Body of pancreas (tissue), 4 donors: ENCODE data around the gene TTLL10. TPM values are rescaled to one million over a fixed set of nuclear protein-coding genes. Genes with fewer than 3 reads are reported as not detected.

Source experiments
- ATAC-seq: fragments of 150-250 bp; one replicate; pipeline ENCODE4 v1.9.1; 2016
- DNase-seq, 4 donors: peaks; one replicate each; pipeline ENCODE4 v3.0.0-alpha.2; 2019
- H3K27ac ChIP-seq, 4 donors: fragments of 200-600 bp; sonication (generic); 1 replicate in 3 of 4; 2 replicates in 1 of 4; pipeline versions ENCODE4 v1.5.1 to v1.6.1; 2016 to 2019; ENCODE audit warnings: mild to moderate bottlenecking in 1 of 4, mixed read lengths in 1 of 4, moderate library complexity in 1 of 4
- H3K27me3 ChIP-seq, 2 donors: fragments of 200-600 bp; sonication (generic); one replicate each; pipeline ENCODE4 v1.6.0; 2016; ENCODE audit warnings: mild to moderate bottlenecking in 1 of 2
- H3K36me3 ChIP-seq, 2 donors: fragments of 200-600 bp; sonication (generic); replicated peaks in 1 of 2; 2 replicates each; pipeline ENCODE4 v1.5.1; 2016; ENCODE audit warnings: low read depth in 2 of 2; ENCODE audit not compliant: insufficient read depth in 1 of 2
- H3K4me1 ChIP-seq: fragments of 200-600 bp; sonication (generic); one replicate; pipeline ENCODE4 v1.6.0; 2016
- H3K4me3 ChIP-seq, 2 donors: fragments of 200-600 bp; sonication (generic); 1 replicate in 1 of 2; 2 replicates in 1 of 2; pipeline ENCODE4 v1.5.1; 2016 to 2019
- H3K9me3 ChIP-seq, 3 donors: fragments of 200-600 bp; sonication (generic); 1 replicate in 2 of 3; 2 replicates in 1 of 3; pipeline ENCODE4 v1.5.1; 2016
- POLR2A ChIP-seq, 3 donors: fragments of 450-650 bp; IDR thresholded peaks; one replicate each; pipeline ENCODE4 v1.6.1; 2016; ENCODE audit warnings: antibody characterized with exemption in 3 of 3, mild to moderate bottlenecking in 2 of 3
- WGBS, 2 donors: methylation state at CpG; one replicate each; pipeline ENCODE4 v1.1.5; 2017; 5-methylcytosine and 5-hydroxymethylcytosine counted together
- intact Hi-C: fragments of 100-400 bp; cut with DNase I; formaldehyde crosslinking; loops from one replicate; pipeline ENCODE4 v1.15.1; 2023
- total RNA-seq, 2 donors: library from RNA; depleted of rRNA; stranded (reverse); fragments of >200 nt; gene quantifications; one replicate each; pipeline ENCODE4 v1.1.0, GENCODE V29; 2016
- TF ChIP-seq, protein P1 (sequence below), 7 experiments: fragments of 450-650 bp in 4 of 7; fragments of 200-600 bp in 3 of 7; sonication (generic) in 3 of 7; IDR thresholded peaks; one replicate each; pipeline ENCODE4 v1.5.1; 2016 to 2019; ENCODE audit warnings: antibody characterized with exemption in 7 of 7

TTLL10 gene
- total RNA-seq, 2 donors from 2014 or later = 0.66 to 0.78 TPM

DNA sequence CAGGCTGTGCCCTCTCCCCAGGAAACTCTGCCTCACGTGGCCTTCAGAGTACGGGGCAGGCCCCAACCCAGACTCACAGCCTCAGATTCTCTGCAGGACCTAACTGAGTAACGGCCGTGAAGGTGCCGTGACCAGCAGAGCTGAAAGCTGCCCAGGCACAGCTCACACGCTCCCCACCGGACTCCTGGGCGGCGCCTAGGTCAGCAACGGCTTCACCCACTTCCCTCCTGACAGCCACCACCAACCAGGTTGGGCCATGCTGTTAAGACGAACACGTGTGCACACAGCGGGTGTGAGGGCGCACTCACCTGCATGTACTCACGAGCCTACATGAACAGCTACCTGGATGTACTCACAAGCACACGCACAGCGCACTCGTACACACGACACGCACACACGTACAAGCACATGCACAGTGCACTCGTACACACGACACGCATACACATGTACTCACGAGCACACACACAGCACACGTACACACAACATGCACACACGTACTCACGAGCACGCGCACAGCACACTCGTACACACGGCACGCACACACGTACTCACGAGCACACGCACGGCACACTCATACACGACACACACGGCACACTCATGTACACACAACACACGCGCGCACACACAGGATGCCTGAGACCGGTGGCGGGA, 49.0 kb downstream of the TTLL10 start:
- intact Hi-C loops = no loop called here
- Histone ChIP-seq H3K27me3 (no peaks in the 10 kb centered on the region), H3K36me3 (peaks cover 15 to 25% of the 10 kb centered on the region in 2 donors), H3K4me3 (no peak overlapping the region), H3K4me1 (no peaks in the 10 kb centered on the region), H3K27ac (no peak overlapping the region), H3K9me3 (no peaks in the 10 kb centered on the region)
- DNase-seq (no peak), ATAC-seq (no peak)
- 93 to 96% methylated on average over 36 to 44 of the region's 44 CpGs for WGBS, 2 donors
- TF ChIP-seq, protein P1, sequence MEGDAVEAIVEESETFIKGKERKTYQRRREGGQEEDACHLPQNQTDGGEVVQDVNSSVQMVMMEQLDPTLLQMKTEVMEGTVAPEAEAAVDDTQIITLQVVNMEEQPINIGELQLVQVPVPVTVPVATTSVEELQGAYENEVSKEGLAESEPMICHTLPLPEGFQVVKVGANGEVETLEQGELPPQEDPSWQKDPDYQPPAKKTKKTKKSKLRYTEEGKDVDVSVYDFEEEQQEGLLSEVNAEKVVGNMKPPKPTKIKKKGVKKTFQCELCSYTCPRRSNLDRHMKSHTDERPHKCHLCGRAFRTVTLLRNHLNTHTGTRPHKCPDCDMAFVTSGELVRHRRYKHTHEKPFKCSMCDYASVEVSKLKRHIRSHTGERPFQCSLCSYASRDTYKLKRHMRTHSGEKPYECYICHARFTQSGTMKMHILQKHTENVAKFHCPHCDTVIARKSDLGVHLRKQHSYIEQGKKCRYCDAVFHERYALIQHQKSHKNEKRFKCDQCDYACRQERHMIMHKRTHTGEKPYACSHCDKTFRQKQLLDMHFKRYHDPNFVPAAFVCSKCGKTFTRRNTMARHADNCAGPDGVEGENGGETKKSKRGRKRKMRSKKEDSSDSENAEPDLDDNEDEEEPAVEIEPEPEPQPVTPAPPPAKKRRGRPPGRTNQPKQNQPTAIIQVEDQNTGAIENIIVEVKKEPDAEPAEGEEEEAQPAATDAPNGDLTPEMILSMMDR (IDR thresholded peaks at IDR 0.05) = no peak
- no peak for TF ChIP-seq POLR2A (IDR thresholded peaks at IDR 0.05)

DNA sequence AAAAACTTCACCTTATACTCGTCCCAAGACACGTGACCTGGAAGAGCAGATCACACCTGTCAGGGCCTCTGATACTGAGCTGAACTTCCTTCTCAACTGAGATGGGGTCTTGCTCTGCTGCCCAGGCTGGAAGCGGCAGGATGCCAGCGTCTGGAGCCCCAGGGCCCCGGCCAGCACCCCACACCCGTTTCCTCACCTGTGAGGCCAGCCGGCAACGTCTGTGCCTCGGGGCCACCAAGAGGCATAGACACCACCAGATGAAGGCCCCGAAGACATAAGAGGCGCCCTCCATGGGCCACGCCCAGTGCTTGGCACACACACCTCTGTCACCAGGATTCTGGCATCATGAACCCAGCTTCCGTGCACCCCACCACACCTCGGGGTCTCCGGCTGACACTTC, 49.6 kb downstream of the TTLL10 start:
- intact Hi-C loops = no loop called here
- no peaks in the 10 kb centered on the region for H3K4me1 ChIP-seq
- no peak for TF ChIP-seq POLR2A (IDR thresholded peaks at IDR 0.05)
- TF ChIP-seq, protein P1 (IDR thresholded peaks at IDR 0.05) = no peak
- DNase-seq (no peak), ATAC-seq (no peak)
- no peaks in the 10 kb centered on the region for H3K9me3 ChIP-seq
- H3K27ac ChIP-seq = no peak overlapping the region
- no peak overlapping the region for H3K4me3 ChIP-seq
- peaks cover 20 to 29% of the 10 kb centered on the region in 2 donors for H3K36me3 ChIP-seq
- no peaks in the 10 kb centered on the region for H3K27me3 ChIP-seq
- 95 to 100% methylated on average over 4 to 15 of the region's 15 CpGs for WGBS, 2 donors

DNA sequence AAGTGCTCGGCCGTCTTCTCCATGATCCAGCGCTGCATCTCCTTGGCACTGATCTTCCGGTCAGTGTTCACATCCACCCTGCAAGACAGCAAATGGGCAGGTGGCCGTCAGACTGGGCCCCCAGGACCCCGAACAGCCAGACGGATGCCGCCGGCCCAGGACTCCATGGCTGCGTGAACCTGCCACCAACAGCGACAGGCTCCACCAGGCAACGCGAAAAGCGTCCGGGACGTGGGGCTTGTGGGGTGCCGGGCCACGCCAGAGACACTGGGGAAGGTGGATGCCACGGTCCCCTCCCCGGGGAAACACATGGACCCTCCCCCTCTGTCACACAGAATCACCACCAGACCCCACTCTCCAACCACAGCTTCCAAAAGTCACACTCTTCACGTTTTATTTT, 50.2 kb downstream of the TTLL10 start:
- TF ChIP-seq, protein P1 (IDR thresholded peaks at IDR 0.05) = no peak
- no peak for TF ChIP-seq POLR2A (IDR thresholded peaks at IDR 0.05)
- intact Hi-C loops = no loop called here
- Histone ChIP-seq H3K4me1 (no peaks in the 10 kb centered on the region), H3K4me3 (no peak overlapping the region), H3K36me3 (peaks cover 20 to 31% of the 10 kb centered on the region in 2 donors), H3K9me3 (no peaks in the 10 kb centered on the region), H3K27ac (no peak overlapping the region), H3K27me3 (no peaks in the 10 kb centered on the region)
- ATAC-seq = no peak
- DNase-seq = no peak
- 90 to 93% methylated on average over 11 to 21 of the region's 21 CpGs for whole genome bisulfite sequencing, 2 donors

DNA sequence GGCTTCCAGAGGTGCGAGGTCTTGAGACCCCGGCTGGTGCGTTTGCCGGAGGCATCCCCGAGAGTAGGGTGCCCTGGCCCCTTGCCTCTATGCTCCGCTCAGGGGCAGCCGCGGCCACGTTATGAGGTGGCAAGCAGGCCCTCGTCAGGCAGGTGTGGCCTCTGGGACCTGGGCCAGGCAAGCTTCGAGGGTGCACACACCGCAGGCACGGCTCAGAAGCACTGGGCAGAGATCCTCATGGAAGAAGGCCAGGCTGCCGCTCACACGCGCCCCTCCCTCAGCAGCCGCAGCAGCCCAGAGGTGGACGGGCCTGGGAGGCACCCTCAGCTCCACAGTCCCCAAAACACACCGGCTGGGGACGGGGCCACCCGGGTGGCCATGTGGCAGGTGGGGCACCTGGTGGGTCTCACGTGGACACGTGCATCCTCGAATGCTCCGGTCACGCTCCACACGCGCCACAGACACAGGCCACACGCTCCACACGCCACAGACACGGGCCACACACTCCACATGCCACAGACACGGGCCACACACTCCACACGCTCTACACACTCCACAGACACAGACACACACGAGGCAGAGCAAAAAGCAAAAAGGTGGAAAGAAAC, 51.7 kb downstream of the TTLL10 start:
- no peak overlapping the region for H3K4me3 ChIP-seq
- H3K27me3 ChIP-seq = no peaks in the 10 kb centered on the region
- no peaks in the 10 kb centered on the region for H3K9me3 ChIP-seq
- H3K4me1 ChIP-seq = peaks cover 12% of the 10 kb centered on the region
- no peak for ATAC-seq
- H3K27ac ChIP-seq = no peak overlapping the region
- H3K36me3 ChIP-seq = peaks cover 20 to 31% of the 10 kb centered on the region in 2 donors
- intact Hi-C loops = loop anchor here (5.0 kb wide), 1 partner anchor 108 kb away; the partner anchor contains the start of gene C1orf159
- WGBS, 2 donors = 84 to 96% methylated on average over 16 to 34 of the region's 34 CpGs
- TF ChIP-seq POLR2A (IDR thresholded peaks at IDR 0.05) = no peak
- TF ChIP-seq, protein P1 (IDR thresholded peaks at IDR 0.05) = no peak
- DNase-seq = no peak
